ENCODE measurements around the gene ELOVL7. TPM values are rescaled to one million over a fixed set of nuclear protein-coding genes. Genes with fewer than 3 reads are reported as not detected.
"Not testable (repeated sequence)": the region's sequence is repeated elsewhere in the genome, so short reads cannot be mapped to it uniquely, and the experiment has no call there.

The ELOVL7 gene
- total RNA-seq, 1 donor from 2014 or later: 0.59 TPM

DNA sequence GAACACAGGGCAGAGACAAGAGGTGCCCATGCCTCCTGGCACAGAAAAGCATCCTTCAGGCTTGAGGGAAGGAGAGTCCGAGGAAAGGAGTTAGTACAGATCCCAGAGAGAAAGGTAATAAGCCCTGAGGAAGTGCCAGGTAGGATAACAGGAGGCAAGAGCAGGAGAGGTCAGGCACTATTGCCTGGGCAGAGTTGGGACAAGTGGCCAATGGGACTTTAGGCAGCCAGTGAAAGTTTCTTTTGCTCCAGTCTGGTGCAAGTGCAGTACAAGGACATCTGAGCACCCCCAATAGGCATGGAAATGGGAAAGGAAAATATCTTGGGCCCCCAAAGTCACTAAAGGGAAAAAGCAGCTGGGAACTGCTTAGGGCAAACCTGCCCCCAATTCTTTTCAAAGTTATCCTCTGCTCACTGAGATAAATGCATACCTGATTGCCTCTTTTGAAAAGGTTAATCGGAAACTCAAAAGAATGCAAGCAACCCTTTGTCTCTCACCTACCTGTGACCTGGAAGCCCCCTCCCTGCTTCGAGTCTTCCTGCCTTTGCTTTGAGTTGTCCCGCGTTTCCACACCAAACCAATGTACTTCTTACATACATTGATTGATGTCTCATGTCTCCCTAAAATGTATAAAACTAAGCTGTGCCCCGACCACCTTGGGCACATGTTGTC is 46.5 kb downstream of the ELOVL7 start:
- no peak overlapping the region for H3K27ac Mint-ChIP-seq (ENCODE audit: unreplicated experiment)
- H3K4me1 Mint-ChIP-seq (ENCODE audit: low read depth, unreplicated experiment): no peaks in the 10 kb centered on the region
- DNase-seq: no peak
- H3K27me3 Mint-ChIP-seq (ENCODE audit: unreplicated experiment): no peaks in the 10 kb centered on the region
- H3K9me3 Mint-ChIP-seq (ENCODE audit: unreplicated experiment): no peaks in the 10 kb centered on the region
- H3K4me3 Mint-ChIP-seq (ENCODE audit: unreplicated experiment): no peak overlapping the region
- TF ChIP-seq, protein P1, sequence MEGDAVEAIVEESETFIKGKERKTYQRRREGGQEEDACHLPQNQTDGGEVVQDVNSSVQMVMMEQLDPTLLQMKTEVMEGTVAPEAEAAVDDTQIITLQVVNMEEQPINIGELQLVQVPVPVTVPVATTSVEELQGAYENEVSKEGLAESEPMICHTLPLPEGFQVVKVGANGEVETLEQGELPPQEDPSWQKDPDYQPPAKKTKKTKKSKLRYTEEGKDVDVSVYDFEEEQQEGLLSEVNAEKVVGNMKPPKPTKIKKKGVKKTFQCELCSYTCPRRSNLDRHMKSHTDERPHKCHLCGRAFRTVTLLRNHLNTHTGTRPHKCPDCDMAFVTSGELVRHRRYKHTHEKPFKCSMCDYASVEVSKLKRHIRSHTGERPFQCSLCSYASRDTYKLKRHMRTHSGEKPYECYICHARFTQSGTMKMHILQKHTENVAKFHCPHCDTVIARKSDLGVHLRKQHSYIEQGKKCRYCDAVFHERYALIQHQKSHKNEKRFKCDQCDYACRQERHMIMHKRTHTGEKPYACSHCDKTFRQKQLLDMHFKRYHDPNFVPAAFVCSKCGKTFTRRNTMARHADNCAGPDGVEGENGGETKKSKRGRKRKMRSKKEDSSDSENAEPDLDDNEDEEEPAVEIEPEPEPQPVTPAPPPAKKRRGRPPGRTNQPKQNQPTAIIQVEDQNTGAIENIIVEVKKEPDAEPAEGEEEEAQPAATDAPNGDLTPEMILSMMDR (IDR thresholded peaks at IDR 0.05; ENCODE audit: partially characterized antibody, unreplicated experiment): no peak
- no peaks in the 10 kb centered on the region for H3K36me3 Mint-ChIP-seq (ENCODE audit: unreplicated experiment)

DNA sequence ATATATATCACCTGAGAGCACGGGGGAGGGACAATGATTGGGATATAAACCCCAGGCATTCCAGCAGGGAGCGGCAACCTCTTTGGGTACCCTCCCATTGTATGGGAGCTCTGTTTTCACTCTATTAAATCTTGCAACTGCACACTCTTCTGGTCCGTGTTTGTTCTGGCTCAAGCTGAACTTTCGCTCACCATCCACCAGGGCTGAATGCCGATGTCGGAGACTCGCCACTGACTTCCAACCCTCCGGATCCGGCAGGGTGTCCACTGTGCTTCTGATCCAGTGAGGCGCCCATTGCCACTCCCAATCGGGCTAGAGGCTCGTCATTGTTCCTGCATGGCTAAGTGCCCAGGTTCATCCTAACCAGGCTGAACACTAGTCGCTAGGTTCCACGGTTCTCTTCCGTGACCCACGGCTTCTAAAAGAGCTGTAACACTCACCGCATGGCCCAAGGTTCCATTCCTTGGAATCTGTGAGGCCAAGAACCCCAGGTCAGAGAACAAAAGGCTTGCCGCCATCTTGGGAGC is 48.6 kb downstream of the ELOVL7 start:
- not testable (repeated sequence) for H3K4me3 Mint-ChIP-seq (ENCODE audit: unreplicated experiment); H3K27ac Mint-ChIP-seq (ENCODE audit: unreplicated experiment); H3K36me3 Mint-ChIP-seq (ENCODE audit: unreplicated experiment); H3K4me1 Mint-ChIP-seq (ENCODE audit: low read depth, unreplicated experiment); H3K27me3 Mint-ChIP-seq (ENCODE audit: unreplicated experiment); H3K9me3 Mint-ChIP-seq (ENCODE audit: unreplicated experiment); DNase-seq

DNA sequence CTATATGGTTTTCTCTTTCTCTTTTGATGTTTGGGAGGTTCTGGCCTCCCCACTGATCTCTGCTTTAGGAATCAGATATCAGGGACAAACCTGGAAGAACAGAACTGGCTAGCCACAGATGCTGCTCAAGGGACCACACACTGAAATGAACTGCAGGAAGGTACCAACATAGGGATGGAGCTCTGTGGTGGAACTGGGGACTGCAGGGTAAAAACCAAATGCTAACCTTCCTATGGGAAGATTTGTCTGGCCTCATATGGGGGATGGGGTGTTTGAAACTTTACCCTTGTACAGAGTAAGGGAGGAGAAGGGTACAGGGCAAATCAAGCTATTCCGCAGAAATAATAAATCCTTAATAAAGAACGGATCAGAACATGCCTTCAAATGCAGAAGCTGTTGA is 49.4 kb downstream of the ELOVL7 start:
- Mint-ChIP-seq H3K4me1 (ENCODE audit: low read depth, unreplicated experiment) (no peaks in the 10 kb centered on the region), H3K27me3 (ENCODE audit: unreplicated experiment) (no peaks in the 10 kb centered on the region), H3K4me3 (ENCODE audit: unreplicated experiment) (no peak overlapping the region), H3K27ac (ENCODE audit: unreplicated experiment) (no peak overlapping the region), H3K9me3 (ENCODE audit: unreplicated experiment) (no peaks in the 10 kb centered on the region), H3K36me3 (ENCODE audit: unreplicated experiment) (no peaks in the 10 kb centered on the region)
- DNase-seq: no peak
- TF ChIP-seq, protein P1 (IDR thresholded peaks at IDR 0.05; ENCODE audit: partially characterized antibody, unreplicated experiment): no peak

DNA sequence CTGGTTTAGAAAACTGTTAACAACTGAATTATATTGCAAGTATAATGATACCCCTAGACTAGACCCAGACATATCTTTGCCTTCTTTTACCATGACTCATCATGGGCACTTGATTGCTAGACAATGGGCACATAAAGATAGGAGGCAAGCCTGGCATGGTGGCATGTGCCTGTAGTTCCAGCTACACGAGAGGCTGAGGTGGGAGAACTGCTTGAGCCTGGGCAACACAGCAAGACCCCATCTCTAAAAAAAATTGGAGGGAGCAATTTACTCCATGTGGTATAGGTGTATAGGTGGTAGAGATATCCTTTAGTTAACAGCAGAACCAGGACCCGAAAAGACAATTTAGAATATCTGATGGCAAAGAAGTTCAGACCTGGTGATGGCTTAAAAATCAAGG is 51.6 kb downstream of the ELOVL7 start:
- DNase-seq: no peak
- Mint-ChIP-seq H3K27me3 (ENCODE audit: unreplicated experiment) (no peaks in the 10 kb centered on the region), H3K4me1 (ENCODE audit: low read depth, unreplicated experiment) (no peaks in the 10 kb centered on the region), H3K27ac (ENCODE audit: unreplicated experiment) (no peak overlapping the region), H3K4me3 (ENCODE audit: unreplicated experiment) (no peak overlapping the region), H3K9me3 (ENCODE audit: unreplicated experiment) (no peaks in the 10 kb centered on the region), H3K36me3 (ENCODE audit: unreplicated experiment) (no peaks in the 10 kb centered on the region)
- TF ChIP-seq, protein P1 (IDR thresholded peaks at IDR 0.05; ENCODE audit: partially characterized antibody, unreplicated experiment): no peak

DNA sequence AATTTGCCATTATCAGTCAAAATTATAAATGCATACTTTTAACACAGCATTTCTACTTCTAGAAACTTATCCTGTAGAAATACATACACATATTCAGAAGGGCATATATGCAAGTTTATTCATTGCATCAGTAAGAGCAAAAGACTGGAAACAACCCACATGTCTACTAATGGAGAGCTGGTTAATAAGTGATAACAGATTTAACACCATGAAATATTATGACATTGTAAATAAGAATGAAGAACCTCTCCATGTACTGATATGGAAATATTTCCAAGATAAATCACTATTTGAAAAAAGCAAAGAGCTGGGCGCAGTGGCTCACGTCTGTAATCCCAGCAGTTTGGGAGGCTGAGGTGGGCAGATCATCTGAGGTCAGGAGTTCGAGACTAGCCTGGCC is 54.5 kb downstream of the ELOVL7 start:
- H3K9me3 Mint-ChIP-seq (ENCODE audit: unreplicated experiment): no peaks in the 10 kb centered on the region
- H3K4me1 Mint-ChIP-seq (ENCODE audit: low read depth, unreplicated experiment): no peaks in the 10 kb centered on the region
- DNase-seq: no peak
- H3K36me3 Mint-ChIP-seq (ENCODE audit: unreplicated experiment): no peaks in the 10 kb centered on the region
- TF ChIP-seq, protein P1 (IDR thresholded peaks at IDR 0.05; ENCODE audit: partially characterized antibody, unreplicated experiment): no peak
- no peaks in the 10 kb centered on the region for H3K27me3 Mint-ChIP-seq (ENCODE audit: unreplicated experiment)
- no peak overlapping the region for H3K4me3 Mint-ChIP-seq (ENCODE audit: unreplicated experiment)
- no peak overlapping the region for H3K27ac Mint-ChIP-seq (ENCODE audit: unreplicated experiment)
